Mucosa of descending colon (tissue), 3 donors: Measurements from ENCODE around the gene HSD17B4. TPM values are rescaled to one million over a fixed set of nuclear protein-coding genes. Genes with fewer than 3 reads are reported as not detected.
A peak's percentile ranks its signal among the peaks of the same experiment; 100 is the strongest.
"Not testable (repeated sequence)": the region's sequence is repeated elsewhere in the genome, so short reads cannot be mapped to it uniquely, and the experiment has no call there.

Experiments used
- ATAC-seq: fragments of 200-7000 bp; cut with Tn5 transposase; one replicate; pipeline ENCODE4 v1.9.1; 2020; ENCODE audit warnings: mild to moderate bottlenecking, moderate library complexity
- DNase-seq, 3 donors: peaks; one replicate each; pipeline ENCODE4 v3.0.0-alpha.2; 2020
- H3K36me3 ChIP-seq: fragments of 200-600 bp; one replicate; pipeline ENCODE4 v1.8.0; 2021; ENCODE audit warnings: low read depth, mild to moderate bottlenecking
- H3K4me1 ChIP-seq: fragments of 200-600 bp; one replicate; pipeline ENCODE4 v1.8.0; 2021; ENCODE audit warnings: low read depth, mild to moderate bottlenecking
- H3K4me3 ChIP-seq: fragments of 200-600 bp; one replicate; pipeline ENCODE4 v1.8.0; 2021; ENCODE audit warnings: mild to moderate bottlenecking
- H3K9me3 ChIP-seq: fragments of 200-600 bp; one replicate; pipeline ENCODE4 v1.8.0; 2021; ENCODE audit warnings: mild to moderate bottlenecking
- intact Hi-C, 2 donors: fragments of 100-400 bp; cut with DNase I in 1 of 2; cut with micrococcal nuclease in 1 of 2; formaldehyde crosslinking; loops; one replicate each; pipeline versions ENCODE4 v1.11.0 to v1.11.1; 2022; cut with DNase I, micrococcal nuclease
- total RNA-seq, 3 donors: library from RNA; stranded (reverse); fragmentation: NEBNext Ultra II Directional in 2 of 3; extraction: Animal tissue kit (Norgen Biotek cat#: 25700) in 2 of 3; gene quantifications; one replicate each; pipeline versions ENCODE4 v1.2.1 to v1.2.4, GENCODE V29; 2021 to 2023
- TF ChIP-seq, protein P1 (sequence below): fragments of 200-600 bp; IDR thresholded peaks from one replicate; pipeline ENCODE4 v1.8.0; 2022; ENCODE audit warnings: antibody characterized with exemption, mild to moderate bottlenecking
- donor health status: DM: no; HTN: no; CAD: no; lungs with moderate emphysema.
- donor health status: DM: no; HTN: no; CAD: no.
- donor health status: DM: no; HTN: yes; CAD: no.

The HSD17B4 gene
- total RNA-seq, 3 donors from 2014 or later, result 178 to 243 (median 235) TPM

DNA sequence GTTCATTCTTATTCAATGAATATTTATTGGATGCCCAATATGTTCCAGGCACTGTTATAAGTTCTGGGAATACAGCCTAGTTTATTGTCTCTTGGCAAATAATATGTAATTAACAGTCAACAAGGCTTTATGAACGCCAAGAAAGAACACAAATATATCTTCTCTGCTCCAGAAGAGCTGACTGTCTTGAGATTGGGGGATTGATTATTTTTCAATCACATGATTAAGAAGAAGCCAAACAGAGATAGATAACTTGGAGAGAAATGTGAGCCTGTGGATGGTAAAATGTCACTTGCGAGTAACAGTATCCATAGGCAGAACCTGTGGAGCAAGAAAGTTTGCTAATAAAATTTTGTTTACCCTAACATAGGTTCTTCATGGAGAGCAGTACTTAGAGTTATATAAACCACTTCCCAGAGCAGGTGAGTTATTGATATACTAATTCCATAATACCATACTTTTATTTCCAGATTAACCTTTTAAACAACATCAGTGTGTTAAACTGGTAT is 49.4 kb downstream of the HSD17B4 start:
- ATAC-seq (no peak), DNase-seq (no peak)
- TF ChIP-seq, protein P1, sequence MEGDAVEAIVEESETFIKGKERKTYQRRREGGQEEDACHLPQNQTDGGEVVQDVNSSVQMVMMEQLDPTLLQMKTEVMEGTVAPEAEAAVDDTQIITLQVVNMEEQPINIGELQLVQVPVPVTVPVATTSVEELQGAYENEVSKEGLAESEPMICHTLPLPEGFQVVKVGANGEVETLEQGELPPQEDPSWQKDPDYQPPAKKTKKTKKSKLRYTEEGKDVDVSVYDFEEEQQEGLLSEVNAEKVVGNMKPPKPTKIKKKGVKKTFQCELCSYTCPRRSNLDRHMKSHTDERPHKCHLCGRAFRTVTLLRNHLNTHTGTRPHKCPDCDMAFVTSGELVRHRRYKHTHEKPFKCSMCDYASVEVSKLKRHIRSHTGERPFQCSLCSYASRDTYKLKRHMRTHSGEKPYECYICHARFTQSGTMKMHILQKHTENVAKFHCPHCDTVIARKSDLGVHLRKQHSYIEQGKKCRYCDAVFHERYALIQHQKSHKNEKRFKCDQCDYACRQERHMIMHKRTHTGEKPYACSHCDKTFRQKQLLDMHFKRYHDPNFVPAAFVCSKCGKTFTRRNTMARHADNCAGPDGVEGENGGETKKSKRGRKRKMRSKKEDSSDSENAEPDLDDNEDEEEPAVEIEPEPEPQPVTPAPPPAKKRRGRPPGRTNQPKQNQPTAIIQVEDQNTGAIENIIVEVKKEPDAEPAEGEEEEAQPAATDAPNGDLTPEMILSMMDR, result no peak
- peaks cover 20% of the 10 kb centered on the region for H3K9me3 ChIP-seq
- intact Hi-C loops, result no loop called here
- no peaks in the 10 kb centered on the region for H3K36me3 ChIP-seq
- H3K4me3 ChIP-seq, result no peak overlapping the region
- H3K4me1 ChIP-seq, result no peaks in the 10 kb centered on the region

DNA sequence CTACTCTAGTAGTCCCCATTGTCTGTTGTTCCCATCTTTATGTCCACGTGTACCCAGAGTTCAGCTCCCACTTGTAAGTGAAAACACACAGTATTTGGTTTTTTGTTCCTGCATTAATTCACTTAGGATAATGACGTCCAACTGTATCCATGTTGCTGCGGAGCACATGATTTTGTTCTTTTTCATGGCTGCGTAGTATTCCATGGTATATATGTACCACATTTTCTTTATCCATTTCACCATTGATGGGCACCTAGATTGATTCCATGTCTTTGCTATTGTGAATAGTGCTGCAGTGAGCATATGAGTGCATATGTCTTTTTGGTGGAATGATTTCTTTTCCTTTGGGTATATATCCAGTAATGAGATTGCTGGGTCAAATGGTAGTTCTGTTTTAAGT is 51.6 kb downstream of the HSD17B4 start:
- ATAC-seq, H3K4me1 ChIP-seq, DNase-seq, H3K4me3 ChIP-seq, intact Hi-C loops, H3K36me3 ChIP-seq: not testable (repeated sequence)
- peaks cover 20% of the 10 kb centered on the region for H3K9me3 ChIP-seq

GRCh38 chr5:119512277-119512676 is 60.0 kb downstream of the HSD17B4 start:
- ATAC-seq (no peak), DNase-seq (no peak)
- Histone ChIP-seq H3K4me3 (no peak overlapping the region), H3K9me3 (no peaks in the 10 kb centered on the region), H3K36me3 (no peaks in the 10 kb centered on the region), H3K4me1 (no peaks in the 10 kb centered on the region)
- intact Hi-C loops, result no loop called here
- TF ChIP-seq, protein P1, result no peak

- no peaks in the 10 kb centered on the region for H3K9me3 ChIP-seq
- TF ChIP-seq, protein P1, result no peak
- H3K4me3 ChIP-seq, result no peak overlapping the region
- no peaks in the 10 kb centered on the region for H3K36me3 ChIP-seq
- intact Hi-C loops, result no loop called here
- ATAC-seq (no peak), DNase-seq (no peak)
- H3K4me1 ChIP-seq, result no peaks in the 10 kb centered on the region
Observed at GRCh38 chr5:119515192-119515591, 62.9 kb downstream of the HSD17B4 start.

- DNase-seq, result peak in 2 of 3 donors; percentile 15 to 39
- H3K4me1 ChIP-seq, ATAC-seq, H3K36me3 ChIP-seq, H3K9me3 ChIP-seq, H3K4me3 ChIP-seq, intact Hi-C loops: not testable (repeated sequence)
Observed at GRCh38 chr5:119517115-119517514, 64.8 kb downstream of the HSD17B4 start.

DNA sequence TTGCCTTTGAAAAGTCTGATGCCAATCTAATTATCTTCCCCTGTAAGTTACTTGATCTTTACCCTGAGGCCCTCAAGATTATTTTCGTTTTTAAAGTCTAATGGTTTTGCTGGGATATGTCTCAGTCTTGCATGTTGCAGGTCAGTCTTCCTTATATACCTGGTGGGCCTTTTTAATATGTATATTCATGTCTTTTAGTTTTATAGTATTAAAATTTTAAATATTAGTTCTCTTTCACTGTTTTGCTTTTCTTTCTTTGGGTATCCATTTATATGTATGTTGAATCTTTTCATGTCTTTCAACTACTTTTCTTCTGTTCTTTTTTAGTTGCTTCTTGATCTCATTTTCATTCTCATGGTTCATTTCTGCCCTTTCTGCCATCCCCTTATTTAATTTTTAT is 68.9 kb downstream of the HSD17B4 start:
- Histone ChIP-seq H3K36me3 (no peaks in the 10 kb centered on the region), H3K4me3 (no peak overlapping the region)
- no peak for ATAC-seq

More for the DNA sequence above, 68.9 kb downstream of the HSD17B4 start:
- intact Hi-C loops, result no loop called here
- no peaks in the 10 kb centered on the region for H3K9me3 ChIP-seq
- no peak for DNase-seq
- H3K4me1 ChIP-seq, result no peaks in the 10 kb centered on the region
- TF ChIP-seq, protein P1, result no peak
